Measurements from ENCODE around the gene CMPK2. TPM values are rescaled to one million over a fixed set of nuclear protein-coding genes. Genes with fewer than 3 reads are reported as not detected.

CMPK2 gene
- total RNA-seq, 2 experiments from 2014 or later, result 3.2 to 4.5 TPM

DNA sequence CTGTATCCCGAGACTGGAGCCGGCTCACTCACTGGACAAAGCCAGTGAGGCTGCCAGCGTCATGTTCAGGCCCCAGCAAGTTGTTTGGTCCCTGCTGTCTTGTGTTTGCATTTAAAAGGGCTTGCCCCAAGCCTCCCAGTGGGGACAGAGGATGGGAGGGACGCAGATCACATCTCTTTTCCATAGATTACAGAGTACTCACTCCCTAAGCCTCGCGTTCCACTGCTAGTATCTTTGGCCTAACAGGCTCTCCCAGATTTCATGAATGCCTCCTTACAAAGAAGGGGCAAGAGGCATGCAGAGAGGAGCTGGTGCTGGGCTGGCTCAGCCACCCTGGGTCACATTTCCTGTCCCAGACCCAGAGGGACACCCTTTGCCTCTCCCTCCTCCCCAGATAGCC, 59.1 kb downstream of the CMPK2 start:
- no peaks in the 10 kb centered on the region for H3K36me3 Mint-ChIP-seq (ENCODE audit: low read depth)
- TF ChIP-seq, protein P1, sequence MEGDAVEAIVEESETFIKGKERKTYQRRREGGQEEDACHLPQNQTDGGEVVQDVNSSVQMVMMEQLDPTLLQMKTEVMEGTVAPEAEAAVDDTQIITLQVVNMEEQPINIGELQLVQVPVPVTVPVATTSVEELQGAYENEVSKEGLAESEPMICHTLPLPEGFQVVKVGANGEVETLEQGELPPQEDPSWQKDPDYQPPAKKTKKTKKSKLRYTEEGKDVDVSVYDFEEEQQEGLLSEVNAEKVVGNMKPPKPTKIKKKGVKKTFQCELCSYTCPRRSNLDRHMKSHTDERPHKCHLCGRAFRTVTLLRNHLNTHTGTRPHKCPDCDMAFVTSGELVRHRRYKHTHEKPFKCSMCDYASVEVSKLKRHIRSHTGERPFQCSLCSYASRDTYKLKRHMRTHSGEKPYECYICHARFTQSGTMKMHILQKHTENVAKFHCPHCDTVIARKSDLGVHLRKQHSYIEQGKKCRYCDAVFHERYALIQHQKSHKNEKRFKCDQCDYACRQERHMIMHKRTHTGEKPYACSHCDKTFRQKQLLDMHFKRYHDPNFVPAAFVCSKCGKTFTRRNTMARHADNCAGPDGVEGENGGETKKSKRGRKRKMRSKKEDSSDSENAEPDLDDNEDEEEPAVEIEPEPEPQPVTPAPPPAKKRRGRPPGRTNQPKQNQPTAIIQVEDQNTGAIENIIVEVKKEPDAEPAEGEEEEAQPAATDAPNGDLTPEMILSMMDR (IDR thresholded peaks at IDR 0.05), result no peak
- H3K9me3 Mint-ChIP-seq, result no peaks in the 10 kb centered on the region
- H3K27me3 Mint-ChIP-seq, result peaks cover 26% of the 10 kb centered on the region
- CTCF ChIA-PET, result no interaction called here
- no peak overlapping the region for H3K27ac Mint-ChIP-seq
- POLR2A ChIA-PET, result no interaction called here
- H3K4me3 Mint-ChIP-seq, result no peak overlapping the region
- H3K4me1 Mint-ChIP-seq (ENCODE audit: low read depth), result no peaks in the 10 kb centered on the region
- intact Hi-C loops (cut with micrococcal nuclease), result no loop called here
- ATAC-seq, result no peak
- no peak for DNase-seq

DNA sequence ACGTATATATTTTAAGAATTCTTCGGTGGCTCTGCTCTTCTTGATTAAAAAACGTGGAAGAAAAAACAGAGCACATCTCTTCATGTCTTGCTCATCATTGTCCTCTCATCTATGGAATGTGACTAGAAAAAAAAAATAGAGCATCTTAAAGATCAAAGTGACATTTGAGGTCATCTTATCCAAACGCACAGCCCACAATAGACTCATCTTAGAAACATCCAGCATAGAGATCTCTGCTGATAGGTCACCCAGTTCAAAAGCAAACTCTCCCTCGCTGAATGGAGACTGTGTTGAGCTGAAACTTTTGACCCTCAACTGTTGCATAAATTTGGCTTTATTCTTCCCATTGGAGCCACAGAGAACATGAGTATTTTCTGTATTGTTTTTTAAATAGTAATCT, 65.2 kb downstream of the CMPK2 start:
- Mint-ChIP-seq H3K9me3 (no peaks in the 10 kb centered on the region), H3K27ac (no peak overlapping the region), H3K36me3 (ENCODE audit: low read depth) (no peaks in the 10 kb centered on the region), H3K27me3 (peaks cover 17% of the 10 kb centered on the region), H3K4me1 (ENCODE audit: low read depth) (no peaks in the 10 kb centered on the region), H3K4me3 (no peak overlapping the region)
- ChIA-PET CTCF (no interaction called here), POLR2A (interaction anchor here (0.7 kb wide), 1 partner anchor 57 kb away, joined by 3 read pairs; no protein-coding TSS in a partner anchor)
- ATAC-seq (no peak), DNase-seq (no peak)
- intact Hi-C loops (cut with micrococcal nuclease), result no loop called here
- TF ChIP-seq, protein P1 (IDR thresholded peaks at IDR 0.05), result no peak

Other genes starting within 250 kb of the CMPK2 start
- 1 to 10 TPM; 2.8 to 3.7 TPM for gene RSAD2, start 11.9 kb upstream of the CMPK2 start, total RNA-seq
- gene RNF144A, start 51.5 kb upstream of the CMPK2 start, total RNA-seq, result 10 to 100 TPM; 32.6 to 36.5 TPM

All from activated CD8-positive, alpha-beta T cell treated with anti-CD3 and anti-CD28 coated beads for 36 hours (primary cell).